ENCODE measurements around the gene FADD. TPM values are rescaled to one million over a fixed set of nuclear protein-coding genes. Genes with fewer than 3 reads are reported as not detected.

FADD gene
- polyA plus RNA-seq, 1 donor (not counting 4 experiments of a cell fraction or from before 2014, with no cell fraction given), result 33.7 TPM

DNA sequence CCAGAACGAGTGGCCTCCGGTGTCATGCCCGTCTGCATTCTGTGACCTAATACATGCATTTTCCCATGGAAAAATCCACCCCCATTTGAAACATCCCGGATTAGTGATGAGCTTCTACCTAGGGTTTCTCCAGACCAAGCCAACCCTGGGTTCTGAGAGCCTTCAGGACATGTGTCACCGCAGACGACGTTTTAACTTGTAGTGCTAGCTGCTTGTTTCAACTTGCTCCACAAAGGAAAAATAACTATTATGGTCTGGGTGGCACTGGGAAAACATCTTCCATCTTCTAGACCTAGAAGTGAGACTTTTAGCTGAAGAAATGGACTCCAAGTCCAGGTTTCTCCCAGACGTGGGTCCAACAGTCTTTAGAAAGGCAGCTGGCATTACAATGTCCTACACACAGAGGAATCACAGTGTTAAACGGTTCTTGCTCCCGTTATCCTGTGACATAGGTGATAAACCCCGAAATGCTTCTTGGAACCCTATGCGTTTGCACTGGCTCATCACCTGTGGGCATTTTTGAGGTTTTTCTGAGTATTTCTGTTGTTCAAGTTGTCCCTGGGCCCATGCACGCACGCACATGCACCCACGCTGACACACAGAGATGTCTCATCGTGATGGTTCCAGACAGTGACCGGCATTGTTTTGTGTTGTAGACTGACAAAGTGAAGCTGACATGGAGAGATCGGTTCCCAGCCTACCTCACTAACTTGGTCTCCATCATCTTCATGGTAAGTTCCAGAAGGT lies 46.6 kb upstream of the FADD start:
- H3K4me1 ChIP-seq (ENCODE audit: control insufficient read depth, extremely low read depth, insufficient read depth, low read length), result peaks cover 45% of the 10 kb centered on the region

DNA sequence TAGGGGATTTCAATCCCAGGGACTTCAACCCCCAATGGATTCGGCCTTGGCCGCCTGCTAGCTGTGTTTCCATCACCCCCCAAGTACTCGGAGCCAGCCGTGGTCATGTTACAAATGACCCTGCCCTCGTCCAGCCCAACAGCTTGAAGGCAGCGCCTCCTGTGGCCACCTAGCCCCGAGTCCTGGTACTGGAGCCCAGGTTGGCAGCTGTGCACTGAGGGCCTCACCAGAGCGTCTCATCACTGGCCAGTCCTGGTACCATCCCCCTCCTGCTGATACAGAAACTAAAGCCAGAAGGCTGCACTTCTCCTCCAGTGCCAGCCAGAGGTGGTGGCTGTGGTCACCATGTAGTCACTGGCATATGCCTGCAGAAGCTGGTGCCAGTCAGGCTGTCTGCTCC lies 44.9 kb upstream of the FADD start:
- Histone ChIP-seq H3K36me3 (ENCODE audit: control insufficient read depth in 2 of 2, extremely low read depth in 1 of 2, insufficient read depth in 2 of 2, low read length in 2 of 2) (peaks cover 0 to 5% of the 10 kb centered on the region in 2 experiments), H2AFZ (ENCODE audit: control insufficient read depth, low read length) (no peak overlapping the region), H3K4me1 (ENCODE audit: control insufficient read depth, extremely low read depth, insufficient read depth, low read length) (peaks cover 45% of the 10 kb centered on the region), H3K79me2 (ENCODE audit: control insufficient read depth, insufficient read depth, low read length) (no peaks in the 10 kb centered on the region), H3K27me3 (ENCODE audit: control insufficient read depth, extremely low read depth, insufficient read depth, low read length) (no peaks in the 10 kb centered on the region), H3K9me1 (ENCODE audit: control insufficient read depth, extremely low read depth, insufficient read depth, low read length) (no peaks in the 10 kb centered on the region), H4K20me1 (ENCODE audit: control insufficient read depth, extremely low read depth, insufficient read depth, low read length) (no peaks in the 10 kb centered on the region), H3K9ac (ENCODE audit: control insufficient read depth, extremely low read depth, insufficient read depth, low read length) (no peak overlapping the region), H3K4me2 (ENCODE audit: control insufficient read depth, extremely low read depth, insufficient read depth, low read depth, low read length) (no peak overlapping the region), H3K27ac (ENCODE audit: control insufficient read depth, insufficient read depth, low read length) (peak overlapping the region; percentile 4), H3K4me3 (ENCODE audit: control insufficient read depth in 2 of 3, extremely low read depth in 1 of 3, insufficient read depth in 2 of 3, low read depth in 1 of 3, low read length in 3 of 3) (no peak overlapping the region), H3K9me3 (ENCODE audit: control insufficient read depth, low read depth, low read length) (no peaks in the 10 kb centered on the region)
- dilution Hi-C loops (cut with MboI; ENCODE audit: extremely low pct_ligation_motif_present, low sequenced_read_pairs), result no loop called here
- FAIRE-seq, result no peak
- TF ChIP-seq EZH2 (IDR thresholded peaks at IDR 0.05; ENCODE audit: low read length), result no peak
- TF ChIP-seq, protein P1, sequence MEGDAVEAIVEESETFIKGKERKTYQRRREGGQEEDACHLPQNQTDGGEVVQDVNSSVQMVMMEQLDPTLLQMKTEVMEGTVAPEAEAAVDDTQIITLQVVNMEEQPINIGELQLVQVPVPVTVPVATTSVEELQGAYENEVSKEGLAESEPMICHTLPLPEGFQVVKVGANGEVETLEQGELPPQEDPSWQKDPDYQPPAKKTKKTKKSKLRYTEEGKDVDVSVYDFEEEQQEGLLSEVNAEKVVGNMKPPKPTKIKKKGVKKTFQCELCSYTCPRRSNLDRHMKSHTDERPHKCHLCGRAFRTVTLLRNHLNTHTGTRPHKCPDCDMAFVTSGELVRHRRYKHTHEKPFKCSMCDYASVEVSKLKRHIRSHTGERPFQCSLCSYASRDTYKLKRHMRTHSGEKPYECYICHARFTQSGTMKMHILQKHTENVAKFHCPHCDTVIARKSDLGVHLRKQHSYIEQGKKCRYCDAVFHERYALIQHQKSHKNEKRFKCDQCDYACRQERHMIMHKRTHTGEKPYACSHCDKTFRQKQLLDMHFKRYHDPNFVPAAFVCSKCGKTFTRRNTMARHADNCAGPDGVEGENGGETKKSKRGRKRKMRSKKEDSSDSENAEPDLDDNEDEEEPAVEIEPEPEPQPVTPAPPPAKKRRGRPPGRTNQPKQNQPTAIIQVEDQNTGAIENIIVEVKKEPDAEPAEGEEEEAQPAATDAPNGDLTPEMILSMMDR (optimal IDR thresholded peaks at IDR 0.05 in 1 of 3, IDR thresholded peaks at IDR 0.05 in 1 of 3, conservative IDR thresholded peaks at IDR 0.05 in 1 of 3; ENCODE audit: extremely low read depth in 1 of 3, insufficient read depth in 2 of 3, low read length in 3 of 3), result peak; percentile 25 to 38 (median 31)
- no peak for DNase-seq (ENCODE audit: low read depth, low spot score)

More for the DNA sequence above, 46.6 kb upstream of the FADD start:
- Histone ChIP-seq H3K4me3 (ENCODE audit: control insufficient read depth in 2 of 3, extremely low read depth in 1 of 3, insufficient read depth in 2 of 3, low read depth in 1 of 3, low read length in 3 of 3) (peak overlapping the region in 1 of 3 experiments; percentile 25), H3K9me1 (ENCODE audit: control insufficient read depth, extremely low read depth, insufficient read depth, low read length) (no peaks in the 10 kb centered on the region), H2AFZ (ENCODE audit: control insufficient read depth, low read length) (peak overlapping the region; percentile 40), H3K36me3 (ENCODE audit: control insufficient read depth in 2 of 2, extremely low read depth in 1 of 2, insufficient read depth in 2 of 2, low read length in 2 of 2) (peaks cover 0 to under 1% of the 10 kb centered on the region in 2 experiments), H3K9ac (ENCODE audit: control insufficient read depth, extremely low read depth, insufficient read depth, low read length) (peak overlapping the region; percentile 42), H3K79me2 (ENCODE audit: control insufficient read depth, insufficient read depth, low read length) (no peaks in the 10 kb centered on the region), H3K27ac (ENCODE audit: control insufficient read depth, insufficient read depth, low read length) (peak overlapping the region; percentile 84), H3K27me3 (ENCODE audit: control insufficient read depth, extremely low read depth, insufficient read depth, low read length) (no peaks in the 10 kb centered on the region), H4K20me1 (ENCODE audit: control insufficient read depth, extremely low read depth, insufficient read depth, low read length) (no peaks in the 10 kb centered on the region), H3K4me2 (ENCODE audit: control insufficient read depth, extremely low read depth, insufficient read depth, low read depth, low read length) (peak overlapping the region; percentile 65), H3K9me3 (ENCODE audit: control insufficient read depth, low read depth, low read length) (no peaks in the 10 kb centered on the region)
- DNase-seq (ENCODE audit: low read depth, low spot score) (peak; percentile 86), FAIRE-seq (peak; percentile 97)
- dilution Hi-C loops (cut with MboI; ENCODE audit: extremely low pct_ligation_motif_present, low sequenced_read_pairs), result no loop called here
- TF ChIP-seq, protein P1 (optimal IDR thresholded peaks at IDR 0.05 in 1 of 3, IDR thresholded peaks at IDR 0.05 in 1 of 3, conservative IDR thresholded peaks at IDR 0.05 in 1 of 3; ENCODE audit: extremely low read depth in 1 of 3, insufficient read depth in 2 of 3, low read length in 3 of 3), result no peak
- TF ChIP-seq EZH2 (IDR thresholded peaks at IDR 0.05; ENCODE audit: low read length), result no peak

All from keratinocyte (primary cell).